Adrenal gland (tissue), 12 donors: ENCODE data around the gene COQ5. TPM values are rescaled to one million over a fixed set of nuclear protein-coding genes. Genes with fewer than 3 reads are reported as not detected.

ENCODE experiments used
- DNase-seq, 7 donors: peaks; one replicate each; pipeline ENCODE4 v3.0.0-alpha.2; 2019 to 2020
- H3K27ac ChIP-seq, 5 donors: fragments of 200-600 bp; sonication (generic) in 4 of 5; 1 replicate in 3 of 5; 2 replicates in 2 of 5; pipeline versions ENCODE4 v1.5.1 to v1.8.0; 2016 to 2020; ENCODE audit warnings: mild to moderate bottlenecking in 1 of 5
- H3K27me3 ChIP-seq: fragments of 200-600 bp; 2 replicates; pipeline ENCODE4 v1.8.0; 2021
- H3K36me3 ChIP-seq, 2 donors: fragments of 200-600 bp; replicated peaks in 1 of 2; 1 replicate in 1 of 2; 2 replicates in 1 of 2; pipeline versions ENCODE4 v1.5.1 to v1.8.0; 2018 to 2022
- H3K4me1 ChIP-seq, 2 donors: fragments of 200-600 bp; replicated peaks in 1 of 2; 1 replicate in 1 of 2; 2 replicates in 1 of 2; pipeline versions ENCODE4 v1.5.1 to v1.8.0; 2018 to 2021
- H3K4me3 ChIP-seq, 4 donors: fragments of 200-600 bp; sonication (generic) in 3 of 4; one replicate each; pipeline ENCODE4 v1.5.1; 2016 to 2018
- H3K9me3 ChIP-seq, 3 donors: fragments of 200-600 bp; sonication (generic) in 1 of 3; replicated peaks in 1 of 3; 1 replicate in 2 of 3; 2 replicates in 1 of 3; pipeline versions ENCODE4 v1.5.1 to v1.8.0; 2016 to 2021
- CTCF ChIP-seq, 6 experiments: fragments of 450-650 bp in 4 of 6; fragments of 200-600 bp in 2 of 6; sonication (generic) in 1 of 6; IDR thresholded peaks; 1 replicate in 5 of 6; 2 replicates in 1 of 6; pipeline versions ENCODE4 v1.5.1 to v1.8.0; 2016 to 2021; ENCODE audit warnings: antibody characterized with exemption in 6 of 6, mild to moderate bottlenecking in 2 of 6, moderate library complexity in 1 of 6
- POLR2A ChIP-seq, 2 donors: fragments of 450-650 bp; IDR thresholded peaks; one replicate each; pipeline ENCODE4 v1.6.1; 2017; ENCODE audit warnings: antibody characterized with exemption in 2 of 2, mild to moderate bottlenecking in 2 of 2, moderate library complexity in 1 of 2
- WGBS, 4 donors: extraction: QIAGEN DNeasy Blood & Tissue Kit in 2 of 4; methylation state at CpG; one replicate each; pipeline versions ENCODE4 v1.1.5 to v1.1.7; 2013 to 2017; 5-methylcytosine and 5-hydroxymethylcytosine counted together
- intact Hi-C, 2 donors: fragments of 100-400 bp; cut with DNase I; formaldehyde crosslinking; loops; one replicate each; pipeline versions ENCODE4 v1.14.1 to v1.15.0; 2022 to 2023
- polyA plus RNA-seq, 3 donors: library from polyadenylated mRNA; stranded (reverse); fragments of 200-250 nt in 2 of 3; fragments of 350-450 nt in 1 of 3; fragmentation: Illumina TruSeq in 1 of 3; extraction: RNeasy Lipid Tissue Mini Kit (QIAGEN cat#74804) in 1 of 3; gene quantifications; one replicate each; pipeline ENCODE4 v1.2.3, GENCODE V29; 2013 to 2014
- total RNA-seq, 9 donors: library from RNA; depleted of rRNA in 4 of 9; stranded (reverse); fragments of >200 nt in 4 of 9; fragments of 120-200 nt in 1 of 9; fragmentation: NEBNext Ultra II Directional in 1 of 9; extraction: Animal tissue kit (Norgen Biotek cat#: 25700) in 1 of 9; gene quantifications; one replicate each; pipeline versions ENCODE4 v1.1.0 to v1.2.4, GENCODE V29; 2013 to 2023
- donor health status: healthy with polysubstance abuse.
- donor health status: Bipolar disorder and iron deficiency.
- donor health status: DM: yes; HTN: yes; CAD: no.
- donor health status: DM: no; HTN: no; CAD: no.
- donor health status: DM: no; HTN: no; CAD: no.
- donor health status: DM: yes; HTN: yes; CAD: no.

The COQ5 gene
- total and polyA plus RNA-seq, 12 donors, result 24.9 to 74.4 (median 34.7) TPM

- Histone ChIP-seq H3K9me3 (no peaks in the 10 kb centered on the region), H3K4me1 (peaks cover 10 to 11% of the 10 kb centered on the region in 2 donors), H3K27ac (no peak overlapping the region), H3K27me3 (no peaks in the 10 kb centered on the region), H3K4me3 (no peak overlapping the region), H3K36me3 (no peaks in the 10 kb centered on the region)
- intact Hi-C loops, result no loop called here
- no peak for DNase-seq
- no peak for TF ChIP-seq CTCF (IDR thresholded peaks at IDR 0.05)
- no peak for TF ChIP-seq POLR2A (IDR thresholded peaks at IDR 0.05)
- WGBS, 4 donors, result 91 to 100% (median 98%) methylated on average over 1 of the region's 1 CpG
These were observed 45.3 kb downstream of the COQ5 start for GRCh38 chr12:120483621-120484020.

GRCh38 chr12:120481022-120481767, 47.8 kb downstream of the COQ5 start:
- H3K4me3 ChIP-seq, result no peak overlapping the region
- no peak for DNase-seq
- intact Hi-C loops, result no loop called here
- H3K36me3 ChIP-seq, result no peaks in the 10 kb centered on the region
- H3K4me1 ChIP-seq, result no peaks in the 10 kb centered on the region
- H3K27me3 ChIP-seq, result no peaks in the 10 kb centered on the region
- H3K27ac ChIP-seq, result no peak overlapping the region
- 92 to 97% (median 95%) methylated on average over 9 of the region's 9 CpGs for WGBS, 4 donors
- no peaks in the 10 kb centered on the region for H3K9me3 ChIP-seq
- TF ChIP-seq POLR2A (IDR thresholded peaks at IDR 0.05), result no peak
- TF ChIP-seq CTCF (IDR thresholded peaks at IDR 0.05), result no peak

GRCh38 chr12:120480211-120480610, 48.7 kb downstream of the COQ5 start:
- Histone ChIP-seq H3K27me3 (no peaks in the 10 kb centered on the region), H3K4me1 (no peaks in the 10 kb centered on the region), H3K9me3 (no peaks in the 10 kb centered on the region), H3K36me3 (no peaks in the 10 kb centered on the region), H3K27ac (no peak overlapping the region), H3K4me3 (no peak overlapping the region)
- DNase-seq, result no peak
- TF ChIP-seq POLR2A (IDR thresholded peaks at IDR 0.05) (no peak), CTCF (IDR thresholded peaks at IDR 0.05) (no peak)
- 20 to 61% (median 38%) methylated on average over 1 of the region's 1 CpG for WGBS, 4 donors
- intact Hi-C loops, result no loop called here

GRCh38 chr12:120479458-120479857, 49.5 kb downstream of the COQ5 start:
- WGBS, 4 donors, result 83 to 100% (median 96%) methylated on average over 1 of the region's 1 CpG
- intact Hi-C loops, result no loop called here

More at GRCh38 chr12:120479458-120479857, 49.5 kb downstream of the COQ5 start:
- no peak for DNase-seq
- H3K9me3 ChIP-seq, result no peaks in the 10 kb centered on the region
- H3K4me3 ChIP-seq, result no peak overlapping the region
- H3K36me3 ChIP-seq, result no peaks in the 10 kb centered on the region
- TF ChIP-seq CTCF (IDR thresholded peaks at IDR 0.05) (no peak), POLR2A (IDR thresholded peaks at IDR 0.05) (no peak)
- no peak overlapping the region for H3K27ac ChIP-seq
- H3K27me3 ChIP-seq, result no peaks in the 10 kb centered on the region
- peaks cover 0 to 5% of the 10 kb centered on the region in 2 donors for H3K4me1 ChIP-seq
